ENCODE data around the gene TTC39C. TPM values are rescaled to one million over a fixed set of nuclear protein-coding genes. Genes with fewer than 3 reads are reported as not detected.

Gene TTC39C
- total and polyA plus RNA-seq, 2 experiments from 2014 or later: 69.4 to 136 TPM

DNA sequence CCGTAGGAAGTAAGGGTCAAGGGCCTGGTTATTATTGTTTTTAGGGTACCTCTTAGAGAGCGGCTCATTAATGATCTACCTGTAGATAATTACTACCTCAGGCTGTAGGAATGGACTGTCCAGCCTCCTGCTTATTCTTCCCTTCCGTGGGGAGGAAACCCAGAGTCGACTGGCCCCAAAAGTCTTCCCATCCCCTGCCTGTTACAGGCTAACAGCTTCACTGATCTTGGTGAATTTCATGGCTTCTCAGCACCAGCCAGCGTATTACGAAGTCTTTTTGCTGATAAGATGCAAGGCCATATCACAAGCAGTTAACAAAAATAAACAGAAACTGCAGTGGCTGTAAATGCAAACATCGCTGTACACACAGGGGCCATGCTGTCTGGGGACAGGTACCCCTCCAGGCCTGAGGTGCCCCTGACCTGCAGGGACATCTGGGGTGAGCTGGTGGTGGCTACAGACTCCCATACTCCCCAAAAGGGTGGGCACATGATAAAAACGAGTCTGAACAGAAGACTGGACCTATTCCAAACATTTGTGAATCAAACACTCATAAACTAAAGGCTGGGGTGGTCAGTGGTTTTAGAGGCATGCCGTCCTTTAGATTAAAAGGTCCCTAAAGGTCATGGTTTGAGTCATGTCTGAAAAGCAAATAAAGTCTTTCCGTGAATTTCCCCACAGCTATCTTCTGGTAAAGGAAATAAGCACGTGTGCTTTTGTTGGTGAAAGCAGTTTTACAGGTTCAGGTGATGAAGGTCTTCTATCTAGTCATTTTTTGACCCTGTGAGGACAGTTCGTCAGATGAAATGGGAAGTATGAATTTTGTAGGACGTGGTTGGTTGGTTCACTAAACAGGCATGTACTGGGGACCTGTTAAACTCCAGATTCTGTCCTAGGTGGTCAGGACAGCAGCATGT is 36.7 kb downstream of the TTC39C start (continued):
- TF ChIP-seq, protein P1, sequence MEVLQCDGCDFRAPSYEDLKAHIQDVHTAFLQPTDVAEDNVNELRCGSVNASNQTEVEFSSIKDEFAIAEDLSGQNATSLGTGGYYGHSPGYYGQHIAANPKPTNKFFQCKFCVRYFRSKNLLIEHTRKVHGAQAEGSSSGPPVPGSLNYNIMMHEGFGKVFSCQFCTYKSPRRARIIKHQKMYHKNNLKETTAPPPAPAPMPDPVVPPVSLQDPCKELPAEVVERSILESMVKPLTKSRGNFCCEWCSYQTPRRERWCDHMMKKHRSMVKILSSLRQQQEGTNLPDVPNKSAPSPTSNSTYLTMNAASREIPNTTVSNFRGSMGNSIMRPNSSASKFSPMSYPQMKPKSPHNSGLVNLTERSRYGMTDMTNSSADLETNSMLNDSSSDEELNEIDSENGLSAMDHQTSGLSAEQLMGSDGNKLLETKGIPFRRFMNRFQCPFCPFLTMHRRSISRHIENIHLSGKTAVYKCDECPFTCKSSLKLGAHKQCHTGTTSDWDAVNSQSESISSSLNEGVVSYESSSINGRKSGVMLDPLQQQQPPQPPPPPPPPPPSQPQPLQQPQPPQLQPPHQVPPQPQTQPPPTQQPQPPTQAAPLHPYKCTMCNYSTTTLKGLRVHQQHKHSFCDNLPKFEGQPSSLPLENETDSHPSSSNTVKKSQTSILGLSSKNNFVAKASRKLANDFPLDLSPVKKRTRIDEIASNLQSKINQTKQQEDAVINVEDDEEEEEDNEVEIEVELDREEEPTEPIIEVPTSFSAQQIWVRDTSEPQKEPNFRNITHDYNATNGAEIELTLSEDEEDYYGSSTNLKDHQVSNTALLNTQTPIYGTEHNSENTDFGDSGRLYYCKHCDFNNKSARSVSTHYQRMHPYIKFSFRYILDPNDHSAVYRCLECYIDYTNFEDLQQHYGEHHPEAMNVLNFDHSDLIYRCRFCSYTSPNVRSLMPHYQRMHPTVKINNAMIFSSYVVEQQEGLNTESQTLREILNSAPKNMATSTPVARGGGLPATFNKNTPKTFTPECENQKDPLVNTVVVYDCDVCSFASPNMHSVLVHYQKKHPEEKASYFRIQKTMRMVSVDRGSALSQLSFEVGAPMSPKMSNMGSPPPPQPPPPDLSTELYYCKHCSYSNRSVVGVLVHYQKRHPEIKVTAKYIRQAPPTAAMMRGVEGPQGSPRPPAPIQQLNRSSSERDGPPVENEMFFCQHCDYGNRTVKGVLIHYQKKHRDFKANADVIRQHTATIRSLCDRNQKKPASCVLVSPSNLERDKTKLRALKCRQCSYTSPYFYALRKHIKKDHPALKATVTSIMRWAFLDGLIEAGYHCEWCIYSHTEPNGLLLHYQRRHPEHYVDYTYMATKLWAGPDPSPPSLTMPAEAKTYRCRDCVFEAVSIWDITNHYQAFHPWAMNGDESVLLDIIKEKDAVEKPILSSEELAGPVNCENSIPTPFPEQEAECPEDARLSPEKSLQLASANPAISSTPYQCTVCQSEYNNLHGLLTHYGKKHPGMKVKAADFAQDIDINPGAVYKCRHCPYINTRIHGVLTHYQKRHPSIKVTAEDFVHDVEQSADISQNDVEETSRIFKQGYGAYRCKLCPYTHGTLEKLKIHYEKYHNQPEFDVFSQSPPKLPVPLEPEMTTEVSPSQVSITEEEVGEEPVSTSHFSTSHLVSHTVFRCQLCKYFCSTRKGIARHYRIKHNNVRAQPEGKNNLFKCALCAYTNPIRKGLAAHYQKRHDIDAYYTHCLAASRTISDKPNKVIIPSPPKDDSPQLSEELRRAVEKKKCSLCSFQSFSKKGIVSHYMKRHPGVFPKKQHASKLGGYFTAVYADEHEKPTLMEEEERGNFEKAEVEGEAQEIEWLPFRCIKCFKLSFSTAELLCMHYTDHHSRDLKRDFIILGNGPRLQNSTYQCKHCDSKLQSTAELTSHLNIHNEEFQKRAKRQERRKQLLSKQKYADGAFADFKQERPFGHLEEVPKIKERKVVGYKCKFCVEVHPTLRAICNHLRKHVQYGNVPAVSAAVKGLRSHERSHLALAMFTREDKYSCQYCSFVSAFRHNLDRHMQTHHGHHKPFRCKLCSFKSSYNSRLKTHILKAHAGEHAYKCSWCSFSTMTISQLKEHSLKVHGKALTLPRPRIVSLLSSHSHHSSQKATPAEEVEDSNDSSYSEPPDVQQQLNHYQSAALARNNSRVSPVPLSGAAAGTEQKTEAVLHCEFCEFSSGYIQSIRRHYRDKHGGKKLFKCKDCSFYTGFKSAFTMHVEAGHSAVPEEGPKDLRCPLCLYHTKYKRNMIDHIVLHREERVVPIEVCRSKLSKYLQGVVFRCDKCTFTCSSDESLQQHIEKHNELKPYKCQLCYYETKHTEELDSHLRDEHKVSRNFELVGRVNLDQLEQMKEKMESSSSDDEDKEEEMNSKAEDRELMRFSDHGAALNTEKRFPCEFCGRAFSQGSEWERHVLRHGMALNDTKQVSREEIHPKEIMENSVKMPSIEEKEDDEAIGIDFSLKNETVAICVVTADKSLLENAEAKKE (CRISPR knock-in tag; IDR thresholded peaks at IDR 0.05): no peak
- TF ChIP-seq, protein P2, sequence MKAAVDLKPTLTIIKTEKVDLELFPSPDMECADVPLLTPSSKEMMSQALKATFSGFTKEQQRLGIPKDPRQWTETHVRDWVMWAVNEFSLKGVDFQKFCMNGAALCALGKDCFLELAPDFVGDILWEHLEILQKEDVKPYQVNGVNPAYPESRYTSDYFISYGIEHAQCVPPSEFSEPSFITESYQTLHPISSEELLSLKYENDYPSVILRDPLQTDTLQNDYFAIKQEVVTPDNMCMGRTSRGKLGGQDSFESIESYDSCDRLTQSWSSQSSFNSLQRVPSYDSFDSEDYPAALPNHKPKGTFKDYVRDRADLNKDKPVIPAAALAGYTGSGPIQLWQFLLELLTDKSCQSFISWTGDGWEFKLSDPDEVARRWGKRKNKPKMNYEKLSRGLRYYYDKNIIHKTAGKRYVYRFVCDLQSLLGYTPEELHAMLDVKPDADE (IDR thresholded peaks at IDR 0.05): no peak
- TF ChIP-seq, protein P3, sequence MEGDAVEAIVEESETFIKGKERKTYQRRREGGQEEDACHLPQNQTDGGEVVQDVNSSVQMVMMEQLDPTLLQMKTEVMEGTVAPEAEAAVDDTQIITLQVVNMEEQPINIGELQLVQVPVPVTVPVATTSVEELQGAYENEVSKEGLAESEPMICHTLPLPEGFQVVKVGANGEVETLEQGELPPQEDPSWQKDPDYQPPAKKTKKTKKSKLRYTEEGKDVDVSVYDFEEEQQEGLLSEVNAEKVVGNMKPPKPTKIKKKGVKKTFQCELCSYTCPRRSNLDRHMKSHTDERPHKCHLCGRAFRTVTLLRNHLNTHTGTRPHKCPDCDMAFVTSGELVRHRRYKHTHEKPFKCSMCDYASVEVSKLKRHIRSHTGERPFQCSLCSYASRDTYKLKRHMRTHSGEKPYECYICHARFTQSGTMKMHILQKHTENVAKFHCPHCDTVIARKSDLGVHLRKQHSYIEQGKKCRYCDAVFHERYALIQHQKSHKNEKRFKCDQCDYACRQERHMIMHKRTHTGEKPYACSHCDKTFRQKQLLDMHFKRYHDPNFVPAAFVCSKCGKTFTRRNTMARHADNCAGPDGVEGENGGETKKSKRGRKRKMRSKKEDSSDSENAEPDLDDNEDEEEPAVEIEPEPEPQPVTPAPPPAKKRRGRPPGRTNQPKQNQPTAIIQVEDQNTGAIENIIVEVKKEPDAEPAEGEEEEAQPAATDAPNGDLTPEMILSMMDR (conservative IDR thresholded peaks at IDR 0.05; ENCODE audit: low read depth in 2 of 2): no peak

GRCh38 chr18:24052053-24052452 is 37.5 kb downstream of the TTC39C start:
- ATAC-seq: no peak

More at GRCh38 chr18:24052053-24052452, 37.5 kb downstream of the TTC39C start:
- H3K36me3 Mint-ChIP-seq (ENCODE audit: low read depth): no peaks in the 10 kb centered on the region
- H3K4me3 Mint-ChIP-seq: no peak overlapping the region
- H3K4me1 Mint-ChIP-seq: peaks cover 10% of the 10 kb centered on the region
- H3K4me2 ChIP-seq: no peak overlapping the region
- no peaks in the 10 kb centered on the region for H3F3A ChIP-seq (replicated peaks; ENCODE audit: low read depth)
- H2AFZ ChIP-seq: no peak overlapping the region
- peaks cover 29% of the 10 kb centered on the region for H3K4me1 ChIP-seq (ENCODE audit: insufficient read depth)
- peaks cover 4% of the 10 kb centered on the region for H3K27me3 Mint-ChIP-seq (ENCODE audit: insufficient read depth, low read depth, poor library complexity)
- peaks cover 16% of the 10 kb centered on the region for H4K20me1 ChIP-seq (replicated peaks; ENCODE audit: insufficient read depth)
- H3K27ac ChIP-seq (ENCODE audit: low read depth): no peak overlapping the region
- peaks cover 100% of the 10 kb centered on the region for H3K79me2 ChIP-seq (replicated peaks; ENCODE audit: insufficient read depth)
- no peak overlapping the region for H3K27ac Mint-ChIP-seq
- no peaks in the 10 kb centered on the region; the same call in 1 of the 2 replicates for H3K36me3 ChIP-seq (ENCODE audit: insufficient read depth)
- no peaks in the 10 kb centered on the region for H3K9me2 ChIP-seq (ENCODE audit: insufficient read depth)
- TF ChIP-seq ZNF331 (CRISPR knock-in tag; IDR thresholded peaks at IDR 0.05; ENCODE audit: low read depth): no peak
- TF ChIP-seq, protein P2 (IDR thresholded peaks at IDR 0.05): no peak
- TF ChIP-seq EZH2 (IDR thresholded peaks at IDR 0.05; ENCODE audit: low read depth, unreplicated experiment): no peak
- TF ChIP-seq NANOG (IDR thresholded peaks at IDR 0.05; ENCODE audit: borderline replicate concordance): no peak
- no peaks in the 10 kb centered on the region for H3K9me3 Mint-ChIP-seq
- no peaks in the 10 kb centered on the region for H3K27me3 ChIP-seq (ENCODE audit: insufficient read depth)
- no peak overlapping the region for H3K4me3 ChIP-seq
- DNase-seq (ENCODE audit: low spot score): no peak

Measured in GM23338 (cell line).